ENCODE results near the gene C4orf17. TPM values are rescaled to one million over a fixed set of nuclear protein-coding genes. Genes with fewer than 3 reads are reported as not detected.

Gene C4orf17
- total and polyA plus RNA-seq, 12 donors: not detected

- H3K4me3 ChIP-seq: no peak overlapping the region
- 58 to 59% methylated on average over 2 of the region's 2 CpGs for WGBS, 2 donors
- H3K4me1 ChIP-seq: no peaks in the 10 kb centered on the region
- TF ChIP-seq CTCF (IDR thresholded peaks at IDR 0.05): no peak
- ATAC-seq: no peak
- no peak overlapping the region for H3K27ac ChIP-seq
- H3K9me3 ChIP-seq: no peaks in the 10 kb centered on the region
- intact Hi-C loops (cut with DNase I): loop anchor here in 4 of 10 donors (5.0 to 10.0 kb wide), 2 partner anchors 343 to 346 kb away; no protein-coding TSS in a partner anchor
- H3K36me3 ChIP-seq: no peaks in the 10 kb centered on the region
- H3K27me3 ChIP-seq: peaks cover 0 to 11% (median 0%) of the 10 kb centered on the region in 7 donors
- DNase-seq: no peak
Measured at GRCh38 chr4:99467887-99468286, 42.9 kb upstream of the C4orf17 start.

DNA sequence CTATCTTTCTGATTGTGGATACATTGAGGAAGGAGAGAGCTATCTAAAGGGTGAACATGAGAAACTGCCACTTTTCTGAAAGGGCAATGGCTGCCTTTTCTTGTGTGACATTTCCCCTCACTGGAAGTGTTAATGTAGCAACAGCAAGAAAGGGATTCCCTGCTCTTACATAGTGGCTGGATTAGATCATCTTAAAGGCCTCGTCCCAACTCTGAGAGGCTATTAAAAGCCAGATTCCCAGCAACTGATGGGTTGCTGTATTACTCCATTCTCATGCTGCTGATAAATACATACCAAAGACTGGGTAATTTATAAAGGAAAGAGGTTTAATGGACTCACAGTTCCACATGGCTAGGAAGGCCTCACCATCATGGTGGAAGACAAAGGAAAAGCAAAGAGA is 41.9 kb upstream of the C4orf17 start:
- intact Hi-C loops (cut with DNase I): loop anchor here in 4 of 10 donors (5.0 to 10.0 kb wide), 2 partner anchors 344 to 347 kb away; no protein-coding TSS in a partner anchor
- no peak for ATAC-seq
- no peak for TF ChIP-seq CTCF (IDR thresholded peaks at IDR 0.05)
- DNase-seq: no peak
- H3K4me1 ChIP-seq: no peaks in the 10 kb centered on the region
- H3K4me3 ChIP-seq: no peak overlapping the region
- H3K27ac ChIP-seq: no peak overlapping the region
- peaks cover 0 to 11% (median 0%) of the 10 kb centered on the region in 7 donors for H3K27me3 ChIP-seq
- 35 to 44% methylated on average over 1 of the region's 1 CpG for WGBS, 2 donors
- H3K36me3 ChIP-seq: no peaks in the 10 kb centered on the region
- H3K9me3 ChIP-seq: no peaks in the 10 kb centered on the region

DNA sequence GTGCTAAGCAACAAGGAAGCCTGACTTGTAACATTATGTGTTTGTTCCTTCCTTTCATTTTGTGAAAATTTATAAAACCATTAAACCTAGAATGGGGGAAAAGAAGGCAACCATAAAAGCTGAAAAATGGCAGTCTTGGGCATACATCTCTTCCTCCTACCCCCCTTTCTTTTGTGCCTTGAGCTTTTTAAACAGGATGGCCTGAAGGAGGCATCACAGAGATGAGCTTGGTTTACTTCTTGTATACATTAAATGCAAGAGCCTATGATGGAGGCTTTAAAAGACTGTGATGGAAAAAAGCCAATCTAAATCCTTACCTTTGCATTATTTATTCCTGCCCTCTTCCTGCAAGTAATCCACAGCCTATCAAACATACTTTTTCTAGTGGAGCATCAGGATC is 39.5 kb upstream of the C4orf17 start:
- H3K4me3 ChIP-seq: no peak overlapping the region
- intact Hi-C loops (cut with DNase I): no loop called here
- no peak for TF ChIP-seq CTCF (IDR thresholded peaks at IDR 0.05)
- H3K4me1 ChIP-seq: no peaks in the 10 kb centered on the region
- peaks cover 0 to 6% (median 0%) of the 10 kb centered on the region in 7 donors for H3K27me3 ChIP-seq
- no peaks in the 10 kb centered on the region for H3K9me3 ChIP-seq
- ATAC-seq (no peak), DNase-seq (no peak)
- no peak overlapping the region for H3K27ac ChIP-seq
- no peaks in the 10 kb centered on the region for H3K36me3 ChIP-seq

DNA sequence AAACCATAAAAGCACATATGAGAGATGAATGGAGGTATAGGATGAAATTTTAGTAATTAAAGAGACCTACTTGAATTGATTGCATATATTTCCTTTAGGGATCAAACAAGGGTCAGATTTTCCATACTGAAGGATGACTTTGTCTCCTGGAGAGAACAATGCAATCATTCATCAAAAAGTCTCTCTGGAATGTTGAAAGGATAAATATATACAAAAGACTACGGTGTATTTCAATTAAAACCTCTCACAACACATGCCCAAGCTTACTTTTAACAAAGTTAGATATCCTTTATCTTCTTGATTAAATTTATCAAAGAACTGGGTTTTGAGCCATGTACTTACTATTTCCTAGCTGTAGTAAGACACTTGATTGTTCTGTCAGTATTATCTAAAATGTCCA is 38.9 kb upstream of the C4orf17 start:
- intact Hi-C loops (cut with DNase I): no loop called here

More for the DNA sequence above, 38.9 kb upstream of the C4orf17 start:
- Histone ChIP-seq H3K4me1 (no peaks in the 10 kb centered on the region), H3K36me3 (no peaks in the 10 kb centered on the region), H3K9me3 (no peaks in the 10 kb centered on the region), H3K4me3 (no peak overlapping the region), H3K27ac (no peak overlapping the region), H3K27me3 (peaks cover 0 to 6% (median 0%) of the 10 kb centered on the region in 7 donors)
- TF ChIP-seq CTCF (IDR thresholded peaks at IDR 0.05): no peak
- no peak for DNase-seq
- WGBS, 2 donors: 29 to 32% methylated on average over 1 of the region's 1 CpG
- ATAC-seq: no peak

Data from heart right ventricle (tissue), 16 donors.